NCI-H69 (cell line): Measurements from ENCODE around the gene BCAR1.
"Not testable (repeated sequence)": the region's sequence is repeated elsewhere in the genome, so short reads cannot be mapped to it uniquely, and the experiment has no call there.

Experiments
- DNase-seq: peaks from one replicate; lab custom pipeline; 2025; lab: John Stamatoyannopoulos, UW

The BCAR1 gene

DNA sequence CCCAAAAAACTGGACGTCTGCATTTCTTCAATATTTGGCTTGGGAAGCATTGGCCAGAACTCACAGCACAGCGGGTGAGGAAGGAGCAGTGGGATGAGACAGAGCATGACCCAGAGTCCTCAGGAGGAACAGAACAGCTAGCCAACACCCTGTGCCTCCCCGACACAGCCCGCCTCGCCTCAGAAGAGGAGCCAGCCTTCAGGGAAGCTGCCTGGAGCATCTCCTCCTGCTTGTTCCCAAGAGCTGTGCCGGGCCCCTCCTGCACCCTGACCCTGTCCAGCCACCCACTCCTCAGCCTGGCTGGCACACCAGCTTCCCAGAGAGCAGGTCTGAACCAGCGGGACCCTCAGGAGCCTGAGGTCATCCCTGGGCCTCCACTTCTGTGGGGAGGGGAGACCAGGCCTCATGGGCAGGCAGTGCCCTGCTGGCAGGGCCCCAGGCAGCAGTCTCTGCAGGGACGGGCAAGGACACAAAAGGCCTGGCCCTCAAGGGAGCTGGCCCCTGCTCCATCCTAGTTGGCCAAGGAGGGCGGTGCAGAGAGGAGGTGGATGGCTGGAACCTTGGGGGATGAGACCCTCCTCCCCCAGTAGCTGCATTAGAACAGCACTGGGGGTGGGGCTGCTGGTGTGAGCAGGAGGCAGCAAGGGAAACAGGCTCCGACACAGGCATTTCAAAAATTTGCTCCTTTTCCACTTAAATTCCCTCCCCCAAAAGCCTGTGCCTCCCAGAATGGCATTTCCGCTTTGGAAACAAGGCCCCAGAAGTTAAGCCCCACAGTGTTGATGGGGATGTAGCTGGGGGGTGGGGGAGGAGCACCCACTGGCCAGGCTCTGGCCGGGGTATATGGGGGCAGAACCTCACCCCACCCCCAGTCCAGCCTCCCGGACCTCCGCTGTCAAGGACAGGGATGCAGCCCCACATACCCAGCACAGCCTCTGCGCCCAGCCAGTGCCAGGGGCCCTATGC, 1.8 kb upstream of the BCAR1 start:
- DNase-seq: no peak

DNA sequence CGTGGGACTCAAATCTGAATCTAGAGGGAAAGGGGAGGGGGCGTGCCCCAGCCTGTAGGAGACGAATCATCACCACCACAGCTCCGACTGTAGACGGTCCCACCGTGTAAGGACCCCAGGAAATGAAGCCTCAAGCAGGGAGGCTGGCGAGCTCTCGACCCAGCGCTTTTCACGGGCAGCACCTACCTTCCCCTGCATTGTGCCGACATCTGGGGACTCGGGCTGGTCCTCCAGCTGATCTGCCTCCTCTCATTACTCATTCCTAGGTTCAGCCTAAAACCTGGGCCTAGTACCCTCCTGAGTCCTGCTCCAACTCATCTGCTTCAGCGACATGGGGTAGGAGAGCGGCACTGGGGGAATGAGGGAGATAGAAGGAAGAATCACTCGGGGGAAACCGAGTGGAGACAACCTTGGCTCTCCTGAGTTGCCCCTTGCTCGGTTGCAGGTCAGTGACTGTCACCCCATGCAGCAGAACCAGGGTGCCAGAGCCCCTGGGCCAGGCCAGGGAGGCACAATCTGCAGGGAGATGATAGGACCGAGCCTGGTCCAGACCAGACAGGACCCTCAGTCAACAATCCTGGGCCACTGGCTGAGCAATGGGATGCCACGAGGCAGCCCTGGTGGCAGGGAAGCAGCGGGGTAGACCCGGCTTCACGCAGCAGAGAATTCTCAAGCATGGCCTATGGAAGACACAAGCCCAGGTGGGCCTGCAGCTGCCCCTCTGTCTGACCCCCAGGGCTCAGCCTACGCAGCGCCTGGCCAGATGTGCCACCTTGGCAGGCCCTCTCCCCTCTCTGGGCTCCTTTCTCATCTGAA, 833 bp upstream of the BCAR1 start:
- no peak for DNase-seq

DNA sequence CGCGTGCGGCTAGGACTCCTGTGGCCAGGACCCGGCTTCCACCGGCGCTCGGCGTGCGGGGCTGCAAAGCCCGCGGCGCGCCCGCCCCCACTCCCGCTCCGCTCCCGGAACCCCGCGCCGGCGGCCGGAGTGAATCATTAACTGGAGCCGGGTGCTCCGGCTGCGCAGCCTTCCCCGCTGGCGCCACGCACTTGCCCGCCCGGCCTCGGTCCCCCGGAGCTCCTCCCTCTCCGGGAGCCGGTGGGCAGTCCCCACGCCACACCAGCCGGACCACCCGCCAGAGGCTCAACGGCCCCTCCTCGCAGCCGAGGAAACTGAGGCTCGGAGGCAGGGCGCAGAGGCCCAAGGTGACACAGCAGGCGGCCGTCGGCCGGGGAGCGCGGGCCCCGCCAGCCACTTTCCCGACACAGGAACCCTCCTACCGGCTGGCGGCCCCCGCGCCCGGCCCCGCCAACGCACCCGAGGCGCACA, 580 bp downstream of the BCAR1 start:
- peak; percentile 42 for DNase-seq

DNA sequence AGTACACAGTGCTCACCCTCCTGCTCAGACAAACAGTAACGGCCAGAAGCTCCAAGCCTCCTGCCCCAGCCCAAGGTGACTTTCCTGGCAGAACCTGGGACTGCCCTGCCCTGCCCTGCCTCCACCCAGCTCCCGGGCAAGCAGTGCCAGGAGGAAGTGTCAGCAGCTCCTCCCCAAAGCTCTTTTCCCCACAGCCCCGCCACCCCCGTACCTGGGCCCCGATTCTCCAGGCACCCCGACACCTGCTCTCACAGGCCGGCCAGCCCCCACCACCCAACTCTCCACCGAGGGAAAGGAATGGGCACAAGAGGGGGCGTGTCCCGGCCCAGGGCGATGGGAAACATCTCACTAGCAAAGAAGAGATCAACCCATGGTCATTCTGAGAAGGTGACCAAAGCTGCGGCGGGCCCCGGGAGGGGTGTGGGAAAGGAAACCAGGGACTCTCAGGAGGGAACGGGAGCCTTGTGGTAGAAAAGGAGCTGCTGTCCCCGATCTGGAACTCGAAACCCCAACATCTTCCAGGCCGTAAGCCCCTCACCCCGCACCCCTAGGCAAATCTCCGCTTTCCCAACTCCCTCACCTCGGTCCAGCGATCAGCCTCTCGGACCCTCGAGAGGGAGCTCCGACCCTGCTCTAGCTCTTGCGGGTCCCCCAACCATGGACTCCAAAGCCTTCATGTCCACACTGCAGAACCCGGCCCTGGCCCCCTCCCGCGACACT, 1.2 kb downstream of the BCAR1 start:
- DNase-seq: no peak

DNA sequence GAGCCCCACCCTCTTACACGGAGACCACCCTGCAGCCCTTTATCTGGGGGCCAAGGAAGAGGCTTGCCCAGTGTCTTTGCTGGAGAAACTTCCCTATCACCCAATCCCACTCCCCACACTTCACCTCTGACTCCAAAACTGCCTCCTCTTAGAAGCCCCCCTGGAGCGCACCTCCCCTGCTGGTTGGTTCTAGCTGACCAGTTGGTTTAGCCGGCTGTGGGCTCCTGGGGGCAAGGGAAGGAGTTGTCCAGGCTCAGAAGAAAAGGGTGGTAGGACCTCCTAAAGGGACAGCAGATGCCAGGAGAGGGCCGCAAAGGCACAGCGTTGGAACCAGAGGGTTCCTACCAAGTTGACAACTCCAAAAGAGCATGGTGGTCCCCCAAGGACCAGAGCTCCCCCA, 2.0 kb downstream of the BCAR1 start:
- no peak for DNase-seq

DNA sequence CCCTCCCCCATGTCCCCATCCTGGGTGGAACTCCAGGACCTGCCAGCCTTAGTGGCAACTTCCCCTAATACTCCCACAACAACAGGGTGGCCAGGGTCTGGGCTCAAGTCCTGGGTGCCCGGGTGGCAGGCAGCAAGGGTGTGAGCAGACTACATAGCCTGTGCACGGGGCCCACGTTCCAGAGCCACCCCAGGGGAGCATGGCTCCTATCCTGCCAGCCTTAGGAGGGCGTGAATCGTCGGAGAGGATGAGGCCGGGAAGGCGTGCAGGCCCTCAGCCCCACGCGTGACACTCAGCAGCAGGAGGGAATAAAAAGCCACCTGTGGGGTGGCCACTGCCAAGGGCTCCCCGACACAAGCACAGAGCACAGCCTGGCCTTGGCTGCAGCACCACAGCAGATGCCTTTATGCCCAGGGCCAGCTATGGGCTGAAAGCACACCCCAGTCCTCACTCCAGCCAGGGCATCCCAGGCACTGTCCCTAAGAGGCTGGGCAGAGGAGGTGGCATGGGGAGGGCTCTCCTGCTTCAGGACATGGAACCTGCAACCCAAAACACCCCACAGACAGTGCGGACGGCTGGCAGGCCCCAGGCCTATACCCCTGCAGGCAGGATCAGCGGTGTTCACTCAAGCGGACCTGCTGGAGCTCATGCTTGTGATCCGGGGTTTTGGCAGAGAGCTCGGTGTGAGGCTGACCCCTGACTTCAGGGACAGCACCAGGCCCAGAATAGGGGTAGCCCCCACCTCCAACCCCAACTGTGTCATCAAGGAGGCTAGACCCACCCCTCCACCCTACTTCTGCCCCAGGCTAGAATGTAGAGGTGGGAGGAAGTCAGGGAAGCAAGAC, 2.7 kb downstream of the BCAR1 start:
- DNase-seq: no peak

DNA sequence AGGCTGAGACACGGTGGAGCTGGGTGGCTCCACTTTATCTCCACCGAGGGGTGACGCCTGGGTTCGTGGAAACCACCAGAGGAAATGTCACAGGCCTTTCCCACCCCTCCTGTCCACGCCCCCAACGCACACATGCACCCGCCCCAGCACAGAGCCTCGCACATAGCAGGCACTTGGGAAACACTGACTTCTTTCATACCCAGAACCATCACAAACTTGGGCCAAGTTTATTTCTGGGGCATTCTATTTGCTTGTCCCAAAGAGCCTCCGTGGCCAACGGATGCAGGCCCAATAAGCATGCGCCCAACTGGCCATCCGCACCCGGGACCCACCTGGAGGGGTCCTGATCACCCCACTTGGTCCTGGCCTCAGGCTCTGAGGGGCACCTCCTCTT, 3.3 kb downstream of the BCAR1 start:
- DNase-seq: no peak

DNA sequence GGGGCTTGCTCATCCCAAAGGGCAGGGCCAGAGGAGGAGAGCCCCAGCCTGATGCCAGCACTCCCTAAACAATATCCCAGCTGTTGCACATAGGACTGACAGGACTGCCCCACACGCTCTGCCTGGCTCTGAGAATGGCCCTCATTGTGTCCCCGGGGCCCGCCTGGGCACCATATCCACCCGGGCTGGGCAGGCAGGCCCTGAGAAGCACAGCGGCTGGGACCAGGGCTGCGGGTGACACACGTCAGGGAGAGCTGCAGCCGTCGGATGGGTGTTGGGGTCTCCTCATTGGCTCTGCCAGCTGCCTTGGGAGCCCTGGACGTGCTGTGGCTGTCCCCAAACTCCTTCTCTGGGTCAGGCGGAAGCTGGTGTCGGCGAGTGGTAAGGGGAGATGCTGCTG, 4.2 kb downstream of the BCAR1 start:
- DNase-seq: no peak

DNA sequence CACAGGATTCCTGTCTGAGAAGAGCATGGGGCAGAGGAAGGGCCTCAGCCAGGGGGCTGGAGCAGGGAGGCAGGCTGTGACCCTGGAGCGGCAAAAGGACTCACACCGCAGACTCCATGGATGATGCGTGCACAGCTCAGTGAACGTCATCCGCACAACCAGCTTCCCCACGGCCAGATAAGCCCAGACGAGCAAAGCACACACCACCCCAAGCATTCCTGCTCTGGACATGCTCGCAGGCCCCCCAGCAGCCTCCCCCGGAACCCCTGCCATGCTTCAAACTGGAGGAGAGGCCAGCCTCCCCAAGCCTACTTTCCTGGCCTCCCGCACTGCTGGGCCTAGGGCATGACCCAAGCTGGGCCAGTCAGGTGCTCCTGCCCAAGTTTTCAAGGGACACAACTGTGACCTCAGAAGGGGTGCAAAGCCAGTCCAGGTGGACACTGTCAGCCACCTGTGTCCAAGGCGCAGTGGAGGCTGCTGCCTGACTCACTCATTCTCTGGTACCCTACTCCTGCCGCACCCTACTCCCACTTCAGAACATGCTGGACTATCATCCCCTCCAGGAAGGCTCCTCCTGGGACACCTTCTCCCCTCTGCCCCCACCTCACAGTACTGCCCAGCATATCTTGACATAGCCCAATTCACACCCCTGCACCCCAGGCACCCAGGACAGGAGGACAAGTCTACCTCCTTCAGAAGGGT, 4.8 kb downstream of the BCAR1 start:
- no peak for DNase-seq

DNA sequence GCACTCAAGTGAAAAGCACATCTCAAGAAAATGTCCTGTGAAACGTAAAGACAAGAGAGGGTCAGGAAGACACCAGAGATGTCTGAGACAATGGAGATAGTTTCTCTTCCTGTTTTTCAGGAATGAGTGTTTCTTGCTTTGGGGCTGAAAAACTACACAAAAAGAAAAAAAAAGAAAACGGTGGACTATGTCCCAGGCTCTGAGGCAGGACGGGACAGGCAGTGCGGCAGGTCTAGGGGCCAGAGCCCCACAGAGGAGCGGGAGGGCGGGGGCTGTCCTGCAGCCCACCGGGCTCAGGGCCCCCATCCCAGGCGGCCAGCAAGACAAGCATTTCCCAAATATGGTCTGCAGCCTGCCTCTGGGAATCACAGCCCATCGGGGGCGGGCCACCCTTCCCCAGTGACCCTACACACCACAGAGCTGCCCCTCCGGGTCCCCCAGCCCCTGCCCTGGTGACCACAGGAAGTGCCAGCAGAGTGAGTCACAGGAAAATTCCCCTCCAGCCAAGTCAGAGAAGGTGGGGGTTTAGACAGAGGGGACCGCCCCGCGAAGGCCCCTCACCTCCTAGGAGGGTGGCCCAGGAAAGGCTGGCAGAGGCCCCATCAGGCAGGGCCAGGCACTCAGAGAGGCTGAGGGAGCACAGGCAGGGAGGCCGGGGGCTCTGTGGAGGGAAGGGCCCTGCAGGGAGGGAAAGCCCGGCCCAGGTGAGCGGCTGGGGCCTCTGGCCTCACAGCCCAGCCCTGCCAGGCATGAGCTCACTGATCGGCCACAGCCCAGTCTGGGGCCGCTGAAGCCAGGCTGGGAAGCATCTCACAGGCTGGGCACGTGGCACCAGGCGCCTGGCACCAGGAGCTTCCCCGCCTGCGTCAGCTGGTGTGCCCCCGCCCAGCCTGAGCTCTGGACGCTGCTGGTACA, 6.3 kb downstream of the BCAR1 start:
- DNase-seq: no peak

DNA sequence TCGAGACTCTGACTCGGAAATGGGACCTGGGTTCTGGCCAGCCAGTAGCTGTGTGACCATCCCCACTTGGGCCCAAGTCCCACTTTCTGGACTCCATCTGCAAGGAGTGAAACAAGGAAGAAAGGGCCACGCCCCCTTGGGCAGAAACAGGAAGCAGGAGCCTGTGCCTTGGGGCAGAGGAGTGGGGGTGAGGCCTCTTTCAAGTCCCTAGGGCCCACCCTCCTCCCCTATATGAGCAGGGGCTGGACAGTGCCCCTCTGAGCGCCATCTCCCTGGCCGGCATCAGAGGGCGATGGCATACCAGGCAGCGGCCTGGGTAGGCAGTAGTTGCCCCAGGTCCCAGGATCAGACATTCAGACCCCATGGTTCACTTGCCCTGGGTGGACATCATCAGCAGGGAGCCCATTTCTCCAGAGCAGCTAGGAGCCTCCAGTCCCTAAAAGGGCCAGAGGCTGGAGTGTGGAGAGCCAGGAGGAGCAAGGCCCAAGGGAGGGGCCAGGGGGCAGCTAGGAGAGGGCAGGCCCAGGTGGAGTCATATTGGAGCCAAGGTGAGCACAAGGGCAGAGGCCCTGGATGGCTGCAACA, 7.1 kb downstream of the BCAR1 start:
- no peak for DNase-seq

DNA sequence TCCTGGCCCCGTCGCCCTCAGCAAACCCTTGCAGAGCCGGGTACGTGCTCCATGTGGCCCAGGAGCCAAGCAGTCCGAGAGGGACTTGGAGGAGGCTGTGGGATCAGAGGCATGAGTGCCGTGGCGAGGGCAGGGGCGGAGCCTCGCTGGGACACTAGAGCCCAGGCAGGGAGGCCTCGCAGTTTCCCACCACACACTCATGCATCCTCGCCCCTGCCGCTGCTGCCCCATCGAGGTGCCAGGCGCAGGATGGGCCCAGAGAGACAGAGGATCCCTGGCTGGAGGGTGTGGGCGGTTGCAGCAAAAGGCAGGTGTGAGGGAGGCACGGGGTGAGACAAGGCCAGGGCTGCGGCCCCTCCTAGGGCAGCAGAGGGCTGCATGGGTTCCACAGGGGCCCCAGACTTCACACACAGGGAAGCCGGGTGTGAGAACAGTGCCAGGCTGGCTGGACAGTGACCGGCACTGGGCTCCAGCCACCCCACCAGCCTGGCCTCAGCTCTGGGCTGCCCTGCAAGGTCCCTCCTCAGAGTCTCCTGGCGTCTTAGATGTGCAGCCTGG, 7.7 kb downstream of the BCAR1 start:
- no peak for DNase-seq

DNA sequence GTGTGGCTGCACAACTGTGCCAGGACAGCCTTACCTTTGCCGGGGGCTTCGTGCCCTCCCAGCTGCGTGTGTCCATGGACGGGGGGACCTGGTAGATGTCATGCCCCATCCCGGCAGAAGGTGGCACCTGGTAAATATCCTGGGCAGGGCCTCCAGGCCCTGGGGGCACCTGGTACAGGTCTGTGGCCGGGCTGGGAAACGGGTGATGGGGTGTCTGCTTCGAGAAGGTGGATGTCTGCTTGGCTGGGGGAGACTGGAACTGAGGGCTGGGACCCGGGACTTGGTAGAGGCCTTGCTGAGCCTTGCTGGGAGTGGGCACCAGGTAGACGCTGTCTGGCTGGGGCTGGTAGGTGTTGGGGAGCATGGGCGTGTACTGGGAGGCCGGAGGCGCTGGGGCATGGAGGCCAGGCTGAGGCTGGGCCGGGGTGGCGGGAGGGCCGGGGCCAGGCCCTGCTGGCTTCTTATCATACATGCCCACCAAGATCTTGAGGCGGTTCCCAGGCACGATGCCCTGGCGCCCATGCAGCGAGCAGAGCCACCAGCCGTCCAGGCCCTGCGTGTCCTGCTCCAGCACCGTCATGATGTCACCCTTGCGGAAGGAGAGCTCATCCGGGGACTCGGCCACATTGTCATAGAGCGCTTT, 8.9 kb downstream of the BCAR1 start:
- DNase-seq: not testable (repeated sequence)

DNA sequence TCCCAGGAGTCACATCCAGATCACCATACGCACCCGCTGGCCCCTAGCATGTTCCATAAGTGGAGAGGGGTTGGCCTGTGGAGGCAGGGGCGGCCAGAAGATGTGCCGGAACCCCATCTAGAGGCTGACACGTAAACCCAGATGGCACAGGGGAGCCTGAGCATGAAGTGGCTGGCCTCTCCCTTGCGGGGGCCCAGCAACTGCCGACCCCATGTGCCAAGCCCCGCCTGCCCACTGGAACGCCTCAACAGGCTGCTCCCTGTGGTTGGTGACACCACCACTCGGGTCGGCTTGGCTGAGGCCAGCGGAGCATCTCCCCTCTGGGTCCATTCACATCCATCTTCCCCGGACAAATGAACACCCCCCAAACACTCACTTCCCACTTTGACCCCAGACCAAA, 9.5 kb downstream of the BCAR1 start:
- no peak for DNase-seq

DNA sequence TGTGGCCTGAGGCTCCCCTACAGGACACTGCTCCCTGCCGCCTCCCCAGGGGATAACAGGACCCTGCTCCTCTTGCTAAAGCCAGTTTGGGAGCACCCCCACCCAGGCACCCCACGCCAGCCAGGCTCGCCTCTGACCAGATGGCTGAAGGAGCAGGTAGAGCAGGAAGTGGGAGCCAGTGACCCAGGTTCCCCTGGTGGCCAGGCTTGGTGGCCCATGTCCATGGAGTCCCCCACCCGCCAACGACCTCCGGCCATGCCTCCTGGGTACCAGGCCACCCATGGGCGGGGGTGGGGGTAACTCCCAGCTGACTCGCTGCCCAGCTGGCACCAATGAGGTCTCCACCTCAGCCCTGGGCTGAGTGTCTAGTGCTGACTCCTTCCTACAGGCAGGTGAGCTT, 10.0 kb downstream of the BCAR1 start:
- DNase-seq: no peak

DNA sequence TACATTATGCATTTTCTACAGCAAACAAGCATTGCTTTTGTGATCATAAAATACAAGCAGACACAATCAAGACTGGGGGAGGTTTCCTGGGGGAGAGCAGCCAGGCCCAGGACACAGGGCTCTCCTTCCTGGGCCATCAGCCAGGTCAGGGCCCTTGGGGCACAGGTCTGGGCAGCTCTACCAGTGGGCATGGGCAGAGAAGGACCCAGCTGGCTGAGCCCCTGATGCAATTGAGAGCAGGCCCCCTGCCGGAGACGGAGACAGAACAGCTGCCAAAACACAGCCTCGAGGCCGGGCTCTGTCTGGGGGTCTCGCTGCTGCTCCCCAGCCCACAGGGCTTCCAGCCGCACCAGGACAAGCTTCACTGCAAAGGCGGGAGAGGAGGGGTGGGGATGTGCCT, 10.8 kb downstream of the BCAR1 start:
- not testable (repeated sequence) for DNase-seq

DNA sequence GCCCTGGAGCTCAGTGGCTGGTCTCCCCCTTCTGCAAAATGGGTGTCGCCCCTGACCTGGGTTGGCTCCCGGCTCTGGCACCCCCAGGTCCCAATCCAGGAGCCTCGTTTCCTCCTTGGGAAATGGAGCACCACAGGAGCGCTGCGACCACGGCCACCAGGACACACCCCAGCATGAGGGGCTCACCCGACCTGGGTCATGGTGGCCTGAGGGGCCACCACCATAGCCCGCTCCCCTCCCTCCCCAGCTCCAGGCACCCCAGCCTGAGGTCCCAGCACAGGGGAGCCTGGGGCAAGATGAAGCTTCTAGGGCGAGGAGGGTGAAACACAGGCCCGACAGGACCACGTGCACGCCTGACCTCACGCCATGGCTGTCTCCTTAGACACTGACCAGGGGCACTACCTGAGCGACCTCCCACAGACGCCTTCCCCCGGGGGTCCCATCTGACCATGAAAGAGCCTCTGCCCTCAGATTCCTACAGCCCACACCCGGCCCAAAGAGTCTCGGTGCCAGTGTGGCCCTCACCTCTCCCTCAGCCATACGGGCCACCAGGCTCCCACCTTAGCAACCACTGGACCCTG, 11.8 kb downstream of the BCAR1 start:
- no peak for DNase-seq
